HepG2 (cell line): ENCODE results near the gene KIAA1958. TPM values are rescaled to one million over a fixed set of nuclear protein-coding genes. Genes with fewer than 3 reads are reported as not detected.
A peak's percentile ranks its signal among the peaks of the same experiment; 100 is the strongest.

Experiments
- AGO2 ChIP-seq: fragments of 200-400 bp; formaldehyde crosslinking; optimal IDR thresholded peaks from 2 replicates; pipeline ENCODE3; 2017; ENCODE audit warnings: mild to moderate bottlenecking, low read depth, low read length, moderate library complexity
- ATF3 ChIP-seq: sonication (generic); formaldehyde crosslinking; IDR thresholded peaks from 2 replicates; pipeline ENCODE4 v1.4.0; 2020; ENCODE audit warnings: missing genetic modification reagents
- CREM ChIP-seq, 2 experiments: sonication (generic) in 1 of 2; formaldehyde crosslinking in 1 of 2; IDR thresholded peaks; 2 replicates each; pipeline versions ENCODE4 v1.4.0 to v1.6.1; 2016 to 2020; ENCODE audit warnings: antibody characterized with exemption in 1 of 2, mild to moderate bottlenecking in 1 of 2, missing genetic modification reagents in 1 of 2
- ELF4 ChIP-seq: sonication (generic); formaldehyde crosslinking; IDR thresholded peaks from 2 replicates; pipeline ENCODE4 v1.5.0; 2020; ENCODE audit warnings: missing genetic modification reagents, mild to moderate bottlenecking, moderate library complexity, borderline replicate concordance
- FOXM1 ChIP-seq: sonication (generic); formaldehyde crosslinking; IDR thresholded peaks from 2 replicates; pipeline ENCODE4 v1.5.0; 2020; ENCODE audit warnings: missing genetic modification reagents
- HOXA3 ChIP-seq: sonication (generic); formaldehyde crosslinking; IDR thresholded peaks from 2 replicates; pipeline ENCODE4 v1.5.0; 2020; ENCODE audit warnings: missing genetic modification reagents
- KDM5B ChIP-seq: sonication (generic); formaldehyde crosslinking; IDR thresholded peaks from 2 replicates; pipeline ENCODE4 v1.4.0; 2020; ENCODE audit warnings: missing genetic modification reagents, mild to moderate bottlenecking, borderline replicate concordance
- LBX2 ChIP-seq: sonication (generic); formaldehyde crosslinking; IDR thresholded peaks from 2 replicates; pipeline ENCODE4 v1.5.0; 2020; ENCODE audit warnings: missing genetic modification reagents, mild to moderate bottlenecking, borderline replicate concordance
- MTA1 ChIP-seq: sonication (generic); formaldehyde crosslinking; IDR thresholded peaks from 2 replicates; pipeline ENCODE4 v1.4.0; 2020; ENCODE audit warnings: missing genetic modification reagents, mild to moderate bottlenecking, borderline replicate concordance
- NFKB2 ChIP-seq: sonication (generic); formaldehyde crosslinking; IDR thresholded peaks from 2 replicates; pipeline ENCODE4 v1.4.0; 2020; ENCODE audit warnings: missing genetic modification reagents, borderline replicate concordance
- PHF5A ChIP-seq: IDR thresholded peaks from one replicate; pipeline ENCODE4 v1.6.1; 2018; ENCODE audit warnings: low read depth, missing genetic modification reagents; ENCODE audit not compliant: unreplicated experiment
- SIX1 ChIP-seq: sonication (generic); formaldehyde crosslinking; IDR thresholded peaks from 2 replicates; pipeline ENCODE4 v1.4.0; 2020; ENCODE audit warnings: missing genetic modification reagents, borderline replicate concordance
- SPEN ChIP-seq: sonication (generic); formaldehyde crosslinking; IDR thresholded peaks from 2 replicates; pipeline ENCODE4 v1.5.1; 2020; ENCODE audit warnings: low read depth, mild to moderate bottlenecking, missing genetic modification reagents
- TMF1 ChIP-seq: sonication (generic); formaldehyde crosslinking; IDR thresholded peaks from 2 replicates; pipeline ENCODE4 v1.8.1; 2022; ENCODE audit warnings: low read depth, missing genetic modification reagents
- ZFP62 ChIP-seq: sonication (generic); formaldehyde crosslinking; IDR thresholded peaks from 2 replicates; pipeline ENCODE4 v1.4.0; 2020; ENCODE audit warnings: missing genetic modification reagents
- ZNF232 ChIP-seq: sonication (generic); formaldehyde crosslinking; IDR thresholded peaks from 2 replicates; pipeline ENCODE4 v1.4.0; 2020; ENCODE audit warnings: missing genetic modification reagents, borderline replicate concordance
- ZNF563 ChIP-seq: sonication (generic); formaldehyde crosslinking; IDR thresholded peaks from 2 replicates; pipeline ENCODE4 v1.8.0; 2022; ENCODE audit warnings: mild to moderate bottlenecking, moderate library complexity, missing genetic modification reagents
- ZNF572 ChIP-seq: sonication (generic); formaldehyde crosslinking; IDR thresholded peaks from 2 replicates; pipeline ENCODE4 v1.5.1; 2020; ENCODE audit warnings: mild to moderate bottlenecking, missing genetic modification reagents
- ZNF777 ChIP-seq: sonication (generic); formaldehyde crosslinking; IDR thresholded peaks from 2 replicates; pipeline ENCODE4 v1.4.0; 2020; ENCODE audit warnings: missing genetic modification reagents
- ZNF839 ChIP-seq: sonication (generic); formaldehyde crosslinking; IDR thresholded peaks from 2 replicates; pipeline ENCODE4 v1.4.0; 2020; ENCODE audit warnings: missing genetic modification reagents, mild to moderate bottlenecking, borderline replicate concordance
- ZSCAN9 ChIP-seq: IDR thresholded peaks from 2 replicates; pipeline ENCODE4 v1.6.1; 2016; ENCODE audit warnings: borderline replicate concordance
- polyA plus RNA-seq, 8 experiments: library from polyadenylated mRNA; depleted of rRNA in 3 of 8; stranded (reverse) in 7 of 8; unstranded in 1 of 8; fragments of >200 nt; fragmentation: Illumina TruSeq in 4 of 8; extraction: Trizol in 4 of 8; gene quantifications; 2 replicates each; pipeline versions ENCODE4 v1.2.1 to v1.2.3, GENCODE V29; 2011 to 2016; ENCODE audit warnings: low read depth in 4 of 8, missing spikeins in 1 of 8, mixed read lengths in 1 of 8; ENCODE audit not compliant: insufficient read depth in 1 of 8
- total RNA-seq, 5 experiments: library from RNA; depleted of rRNA; stranded (reverse); fragments of >200 nt; fragmentation: Illumina TruSeq; extraction: Trizol; gene quantifications; 2 replicates each; pipeline ENCODE4 v1.2.3, GENCODE V29; 2016; ENCODE audit warnings: low read depth in 1 of 5
- TF ChIP-seq, protein P1 (sequence below): sonication (generic); formaldehyde crosslinking; IDR thresholded peaks from 2 replicates; pipeline ENCODE4 v1.4.0; 2020; ENCODE audit warnings: mild to moderate bottlenecking, missing genetic modification reagents

KIAA1958 gene
- total and polyA plus RNA-seq, 2 of the 13 experiments (the other 11 are each of a cell fraction or from before 2014, with no cell fraction given), result 8.5 to 10.3 TPM

- TF ChIP-seq, protein P1, sequence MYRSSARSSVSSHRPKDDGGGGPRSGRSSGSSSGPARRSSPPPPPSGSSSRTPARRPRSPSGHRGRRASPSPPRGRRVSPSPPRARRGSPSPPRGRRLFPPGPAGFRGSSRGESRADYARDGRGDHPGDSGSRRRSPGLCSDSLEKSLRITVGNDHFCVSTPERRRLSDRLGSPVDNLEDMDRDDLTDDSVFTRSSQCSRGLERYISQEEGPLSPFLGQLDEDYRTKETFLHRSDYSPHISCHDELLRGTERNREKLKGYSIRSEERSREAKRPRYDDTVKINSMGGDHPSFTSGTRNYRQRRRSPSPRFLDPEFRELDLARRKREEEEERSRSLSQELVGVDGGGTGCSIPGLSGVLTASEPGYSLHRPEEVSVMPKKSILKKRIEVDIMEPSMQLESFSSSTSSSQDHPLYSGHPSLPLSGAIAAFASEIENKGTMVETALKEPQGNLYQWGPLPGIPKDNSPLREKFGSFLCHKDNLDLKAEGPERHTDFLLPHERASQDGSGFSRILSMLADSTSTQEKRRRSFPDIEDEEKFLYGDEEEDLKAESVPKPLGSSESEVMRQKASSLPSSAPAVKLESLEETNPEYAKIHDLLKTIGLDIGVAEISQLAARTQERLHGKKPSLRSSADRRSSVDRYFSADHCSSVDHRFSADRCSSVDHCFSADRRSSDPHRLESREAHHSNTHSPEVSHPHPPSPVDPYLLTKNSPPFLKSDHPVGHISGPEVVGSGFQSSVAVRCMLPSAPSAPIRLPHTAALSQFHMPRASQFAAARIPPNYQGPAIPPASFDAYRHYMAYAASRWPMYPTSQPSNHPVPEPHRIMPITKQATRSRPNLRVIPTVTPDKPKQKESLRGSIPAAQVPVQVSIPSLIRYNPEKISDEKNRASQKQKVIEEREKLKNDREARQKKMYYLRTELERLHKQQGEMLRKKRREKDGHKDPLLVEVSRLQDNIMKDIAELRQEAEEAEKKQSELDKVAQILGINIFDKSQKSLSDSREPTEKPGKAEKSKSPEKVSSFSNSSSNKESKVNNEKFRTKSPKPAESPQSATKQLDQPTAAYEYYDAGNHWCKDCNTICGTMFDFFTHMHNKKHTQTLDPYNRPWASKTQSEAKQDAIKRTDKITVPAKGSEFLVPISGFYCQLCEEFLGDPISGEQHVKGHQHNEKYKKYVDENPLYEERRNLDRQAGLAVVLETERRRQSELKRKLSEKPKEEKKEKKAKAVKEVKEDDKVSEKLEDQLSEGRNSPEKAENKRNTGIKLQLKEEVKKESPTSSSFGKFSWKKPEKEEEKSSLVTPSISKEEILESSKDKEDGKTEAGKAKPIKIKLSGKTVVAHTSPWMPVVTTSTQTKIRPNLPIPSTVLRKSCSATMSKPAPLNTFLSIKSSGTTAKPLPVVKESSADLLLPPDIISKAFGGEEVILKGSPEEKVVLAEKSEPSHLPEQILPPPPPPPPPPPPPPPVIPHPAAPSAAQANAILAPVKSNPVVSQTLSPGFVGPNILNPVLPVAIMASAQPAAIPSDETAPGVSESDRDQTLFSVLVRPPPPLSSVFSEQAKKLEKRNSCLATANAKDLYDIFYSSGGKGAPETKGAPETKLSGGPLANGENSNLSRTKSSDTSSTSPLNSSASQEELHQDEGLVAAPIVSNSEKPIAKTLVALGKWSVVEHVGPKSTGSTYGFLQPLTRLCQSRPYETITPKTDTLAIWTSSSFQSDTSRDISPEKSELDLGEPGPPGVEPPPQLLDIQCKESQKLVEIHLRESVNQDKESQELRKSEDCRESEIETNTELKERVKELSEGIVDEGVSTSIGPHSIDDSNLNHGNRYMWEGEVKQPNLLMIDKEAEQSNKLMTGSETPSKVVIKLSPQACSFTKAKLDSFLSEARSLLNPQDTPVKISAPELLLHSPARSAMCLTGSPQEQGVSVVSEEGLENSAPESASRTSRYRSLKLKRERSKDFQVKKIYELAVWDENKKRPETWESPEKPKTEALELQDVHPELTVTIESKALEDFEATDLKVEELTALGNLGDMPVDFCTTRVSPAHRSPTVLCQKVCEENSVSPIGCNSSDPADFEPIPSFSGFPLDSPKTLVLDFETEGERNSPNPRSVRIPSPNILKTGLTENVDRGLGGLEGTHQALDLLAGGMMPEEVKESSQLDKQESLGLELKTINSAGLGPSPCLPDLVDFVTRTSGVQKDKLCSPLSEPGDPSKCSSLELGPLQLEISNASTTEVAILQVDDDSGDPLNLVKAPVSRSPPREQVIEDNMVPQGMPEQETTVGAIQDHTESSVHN (CRISPR knock-in tag), result no peak
- TF ChIP-seq ZNF232 (CRISPR knock-in tag), result no peak
- TF ChIP-seq ZNF563 (CRISPR knock-in tag), result peak; percentile 33; the same call in 1 of the 2 replicates
- TF ChIP-seq LBX2 (CRISPR knock-in tag), result peak; percentile 66; the same call in 1 of the 2 replicates
- no peak for TF ChIP-seq ZNF572 (CRISPR knock-in tag)
- TF ChIP-seq SIX1 (CRISPR knock-in tag), result no peak
- TF ChIP-seq TMF1 (CRISPR knock-in tag), result no peak
- TF ChIP-seq CREM (IDR thresholded peaks at IDR 0.05), result peak; percentile 85
- TF ChIP-seq CREM (CRISPR knock-in tag; IDR thresholded peaks at IDR 0.05), result no peak
- TF ChIP-seq ATF3, result no peak
- TF ChIP-seq ZSCAN9 (CRISPR knock-in tag), result no peak
- TF ChIP-seq AGO2, result peak; percentile 41
- TF ChIP-seq ELF4 (CRISPR knock-in tag), result no peak
- peak; percentile 53; the same call in 1 of the 2 replicates for TF ChIP-seq ZNF777
- no peak for TF ChIP-seq ZFP62 (CRISPR knock-in tag)
- no peak for TF ChIP-seq FOXM1 (CRISPR knock-in tag)
- no peak for TF ChIP-seq ZNF839 (CRISPR knock-in tag)
- peak; percentile 76; the same call in 1 of the 2 replicates for TF ChIP-seq KDM5B (CRISPR knock-in tag)
- TF ChIP-seq HOXA3 (CRISPR knock-in tag), result peak; percentile 80; the same call in 1 of the 2 replicates
- no peak for TF ChIP-seq PHF5A (CRISPR knock-in tag)
- TF ChIP-seq MTA1 (CRISPR knock-in tag), result no peak
- peak; percentile 62; the same call in 1 of the 2 replicates for TF ChIP-seq NFKB2 (CRISPR knock-in tag)
- TF ChIP-seq SPEN (CRISPR knock-in tag), result peak; percentile 58
Observed at GRCh38 chr9:112717661-112718331, 231.2 kb downstream of the KIAA1958 start, which contains the start of gene INIP (continued).
